HEK293T (cell line): ENCODE measurements around the gene APBB2.

Experiments
- CTCF ChIA-PET: fragments of 350-600 bp; formaldehyde crosslinking; extraction: SDS; loops from one replicate; lab custom pipeline; 2021; ENCODE audit warnings: antibody characterized with exemption, inconsistent platforms; lab: Yijun Ruan, JAX
- POLR2A ChIA-PET: fragments of 350-600 bp; formaldehyde crosslinking; extraction: SDS; loops from one replicate; lab custom pipeline; 2020; ENCODE audit warnings: antibody characterized with exemption, inconsistent platforms; lab: Yijun Ruan, JAX
- DNase-seq: peaks from one replicate; pipeline ENCODE4 v3.0.0; 2012; ENCODE audit warnings: mixed read lengths; ENCODE audit errors: extremely low spot score
- ARNT ChIP-seq: fragments of 450-650 bp; IDR thresholded peaks from 2 replicates; pipeline ENCODE4 v1.6.1; 2017; ENCODE audit warnings: mild to moderate bottlenecking
- BHLHE40 ChIP-seq: fragments of 450-650 bp; IDR thresholded peaks from 2 replicates; pipeline ENCODE4 v1.6.1; 2016; ENCODE audit warnings: mild to moderate bottlenecking, moderate library complexity, borderline replicate concordance
- CTBP1 ChIP-seq: fragments of 450-650 bp; IDR thresholded peaks from 2 replicates; pipeline ENCODE4 v1.6.1; 2016; ENCODE audit warnings: borderline replicate concordance
- ELF4 ChIP-seq: fragments of 450-650 bp; IDR thresholded peaks from 2 replicates; pipeline ENCODE4 v1.6.1; 2017; ENCODE audit warnings: antibody characterized with exemption
- FOXA1 ChIP-seq: fragments of 450-650 bp; IDR thresholded peaks from 2 replicates; pipeline ENCODE4 v1.6.1; 2016; ENCODE audit warnings: mild to moderate bottlenecking
- FOXK2 ChIP-seq: fragments of 450-650 bp; IDR thresholded peaks from 2 replicates; pipeline ENCODE4 v1.6.1; 2016; ENCODE audit warnings: mild to moderate bottlenecking
- FOXM1 ChIP-seq: fragments of 450-650 bp; IDR thresholded peaks from 2 replicates; pipeline ENCODE4 v1.6.1; 2017; ENCODE audit warnings: mild to moderate bottlenecking, borderline replicate concordance
- HDGF ChIP-seq: fragments of 450-650 bp; IDR thresholded peaks from 2 replicates; pipeline ENCODE4 v1.6.1; 2017; ENCODE audit warnings: antibody characterized with exemption, borderline replicate concordance
- L3MBTL2 ChIP-seq: fragments of 450-650 bp; conservative IDR thresholded peaks from 2 replicates; pipeline ENCODE4 v1.6.1; 2016; ENCODE audit warnings: mild to moderate bottlenecking
- LEF1 ChIP-seq: fragments of 450-650 bp; IDR thresholded peaks from 2 replicates; pipeline ENCODE4 v1.6.1; 2017; ENCODE audit warnings: mild to moderate bottlenecking, borderline replicate concordance
- NFRKB ChIP-seq: fragments of 450-650 bp; IDR thresholded peaks from 2 replicates; pipeline ENCODE4 v1.6.1; 2016; ENCODE audit warnings: mild to moderate bottlenecking, moderate library complexity
- PKNOX1 ChIP-seq: fragments of 450-650 bp; IDR thresholded peaks from 2 replicates; pipeline ENCODE4 v1.6.1; 2016
- SP1 ChIP-seq: fragments of 450-650 bp; IDR thresholded peaks from 2 replicates; pipeline ENCODE4 v1.6.1; 2017
- SUZ12 ChIP-seq: fragments of 450-650 bp; IDR thresholded peaks from 2 replicates; pipeline ENCODE4 v1.6.1; 2016; ENCODE audit warnings: mild to moderate bottlenecking
- TARDBP ChIP-seq: fragments of 450-650 bp; IDR thresholded peaks from 2 replicates; pipeline ENCODE4 v1.6.1; 2016
- ZNF384 ChIP-seq: fragments of 450-650 bp; IDR thresholded peaks from 2 replicates; pipeline ENCODE4 v1.6.1; 2016

Gene APBB2

GRCh38 chr4:41236508-41236907 lies 22.2 kb upstream of the APBB2 start:
- no peak for TF ChIP-seq HDGF
- no peak for TF ChIP-seq FOXA1
- TF ChIP-seq CTBP1: no peak
- TF ChIP-seq SP1: no peak
- TF ChIP-seq ZNF384: no peak
- TF ChIP-seq BHLHE40: no peak
- no peak for TF ChIP-seq FOXM1
- TF ChIP-seq ARNT: no peak
- TF ChIP-seq PKNOX1: no peak
- TF ChIP-seq FOXK2: no peak
- TF ChIP-seq TARDBP: no peak
- no peak for TF ChIP-seq L3MBTL2
- no peak for TF ChIP-seq ELF4
- no peak for TF ChIP-seq NFRKB
- TF ChIP-seq LEF1: no peak
- TF ChIP-seq SUZ12: no peak
- CTCF ChIA-PET: no interaction called here
- POLR2A ChIA-PET: no interaction called here
- DNase-seq: no peak

- POLR2A ChIA-PET: interaction anchor here (4.0 kb wide), 1 partner anchor 21 kb away, joined by 11 read pairs; the partner anchor contains the start of gene UCHL1
- TF ChIP-seq L3MBTL2: no peak
- TF ChIP-seq FOXK2: no peak
- TF ChIP-seq SP1: no peak
- CTCF ChIA-PET: no interaction called here
- DNase-seq: no peak
Observed at GRCh38 chr4:41236032-41236431, 21.7 kb upstream of the APBB2 start.

- TF ChIP-seq ZNF384 (no peak), ARNT (no peak), FOXK2 (no peak), FOXA1 (no peak), LEF1 (no peak), ELF4 (no peak), L3MBTL2 (no peak), TARDBP (no peak), CTBP1 (no peak), BHLHE40 (no peak), SP1 (no peak), PKNOX1 (no peak), SUZ12 (no peak)
- CTCF ChIA-PET: interaction anchor here (0.8 kb wide), 1 partner anchor 315 kb away, joined by 3 read pairs; no protein-coding TSS in a partner anchor
- POLR2A ChIA-PET: interaction anchor here (1.6 to 4.0 kb wide), 2 partner anchors 16 to 24 kb away, joined by 3 to 11 read pairs; partner anchors contain the start of gene UCHL1
- no peak for DNase-seq
Observed at GRCh38 chr4:41232856-41233255, 18.5 kb upstream of the APBB2 start.

- TF ChIP-seq ARNT: no peak
- no peak for TF ChIP-seq BHLHE40
- no peak for TF ChIP-seq LEF1
- no peak for TF ChIP-seq SUZ12
- no peak for TF ChIP-seq FOXK2
- no peak for TF ChIP-seq FOXM1
- TF ChIP-seq ZNF384: no peak
- no peak for TF ChIP-seq ELF4
- no peak for TF ChIP-seq SP1
- TF ChIP-seq CTBP1: no peak
- no peak for TF ChIP-seq FOXA1
- no peak for TF ChIP-seq PKNOX1
- no peak for TF ChIP-seq TARDBP
- no peak for TF ChIP-seq L3MBTL2
- no peak for TF ChIP-seq HDGF
- no peak for TF ChIP-seq NFRKB
Observed at GRCh38 chr4:41232406-41232805, 18.1 kb upstream of the APBB2 start.

GRCh38 chr4:41227902-41228301 lies 13.6 kb upstream of the APBB2 start:
- ChIA-PET POLR2A (interaction anchor here (0.7 kb wide), 1 partner anchor 12 kb away, joined by 3 read pairs; no protein-coding TSS in a partner anchor), CTCF (interaction anchor here (0.6 kb wide), 1 partner anchor 447 kb away, joined by 3 read pairs; no protein-coding TSS in a partner anchor)
- DNase-seq: no peak
- TF ChIP-seq FOXM1: no peak

More at GRCh38 chr4:41232406-41232805, 18.1 kb upstream of the APBB2 start:
- ChIA-PET CTCF (no interaction called here), POLR2A (interaction anchor here (1.6 to 4.0 kb wide), 2 partner anchors 16 to 24 kb away, joined by 3 to 11 read pairs; partner anchors contain the start of gene UCHL1)
- no peak for DNase-seq

- no peak for TF ChIP-seq ELF4
- TF ChIP-seq ZNF384: no peak
- TF ChIP-seq HDGF: no peak
- no peak for TF ChIP-seq FOXM1
- no peak for TF ChIP-seq SP1
- TF ChIP-seq BHLHE40: no peak
- no peak for TF ChIP-seq TARDBP
- no peak for DNase-seq
- CTCF ChIA-PET: interaction anchor here (0.8 kb wide), 1 partner anchor 9 kb away, joined by 3 read pairs; no protein-coding TSS in a partner anchor
- POLR2A ChIA-PET: interaction anchor here (6.4 kb wide), 1 partner anchor 35 kb away, joined by 36 read pairs; the partner anchor contains the start of gene UCHL1
Observed at GRCh38 chr4:41221850-41222645, 7.7 kb upstream of the APBB2 start.
